Renal cortical epithelial cell (primary cell): Measurements from ENCODE around the gene GRAMD4. TPM values are rescaled to one million over a fixed set of nuclear protein-coding genes. Genes with fewer than 3 reads are reported as not detected.

Experiments used
- DNase-seq: peaks from one replicate; pipeline ENCODE4 v3.0.0-alpha.2; 2011; ENCODE audit warnings: low read depth
- total RNA-seq: library from RNA; depleted of rRNA; stranded (reverse); fragments of >200 nt; gene quantifications from 2 replicates; pipeline ENCODE4 v1.2.3, GENCODE V29; 2014

GRAMD4 gene
- total RNA-seq, 1 donor from 2014 or later: 55.1 TPM

DNA sequence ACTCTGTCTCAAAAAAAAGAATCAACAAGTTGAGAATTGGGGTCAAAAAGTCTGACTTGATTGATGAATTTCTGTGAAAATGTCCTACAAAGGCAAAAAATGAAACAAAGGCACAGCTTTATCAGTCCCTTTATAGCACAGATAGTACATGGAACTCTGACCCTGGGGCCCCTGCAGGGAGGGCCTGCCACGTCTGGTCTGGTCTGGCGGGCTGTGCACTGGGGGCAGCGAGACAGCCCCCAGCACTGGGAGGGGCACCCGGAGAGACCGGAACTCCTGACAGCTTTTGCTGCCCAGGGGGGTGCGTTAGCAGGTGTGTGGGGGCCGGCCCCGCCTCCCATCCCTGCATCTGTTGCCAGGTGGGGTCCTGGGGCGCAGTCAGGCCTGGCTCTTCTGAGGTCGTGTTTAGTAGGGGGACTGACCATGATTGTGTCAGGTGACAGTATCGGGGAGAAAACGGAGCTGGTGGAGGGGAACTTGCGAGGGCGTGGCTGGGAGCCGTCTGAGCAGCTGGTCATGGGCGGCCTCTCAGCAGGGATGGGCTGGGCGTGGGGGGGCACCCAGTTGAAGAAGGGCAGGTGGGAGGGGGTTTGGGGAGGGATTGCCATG lies 51.7 kb downstream of the GRAMD4 start:
- no peak for DNase-seq

DNA sequence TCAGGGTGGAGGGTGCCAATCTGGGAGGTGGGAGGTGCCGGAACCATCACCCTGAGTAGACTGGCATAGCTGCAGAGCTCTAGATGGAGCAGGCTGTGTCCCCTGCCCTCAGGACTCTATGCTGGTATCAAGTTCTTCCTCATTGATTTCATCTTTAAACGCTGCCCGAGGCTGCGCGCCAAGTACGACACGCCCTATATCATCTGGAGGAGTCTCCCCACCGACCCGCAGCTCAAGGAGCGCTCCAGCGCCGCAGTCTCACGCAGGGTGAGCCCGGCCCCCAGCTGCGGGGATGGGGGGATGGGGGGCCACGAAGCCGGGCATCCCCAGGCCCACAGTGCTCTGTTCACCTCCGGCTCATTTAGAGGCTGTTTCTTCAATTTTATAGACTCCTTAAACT lies 52.5 kb downstream of the GRAMD4 start:
- DNase-seq: no peak

DNA sequence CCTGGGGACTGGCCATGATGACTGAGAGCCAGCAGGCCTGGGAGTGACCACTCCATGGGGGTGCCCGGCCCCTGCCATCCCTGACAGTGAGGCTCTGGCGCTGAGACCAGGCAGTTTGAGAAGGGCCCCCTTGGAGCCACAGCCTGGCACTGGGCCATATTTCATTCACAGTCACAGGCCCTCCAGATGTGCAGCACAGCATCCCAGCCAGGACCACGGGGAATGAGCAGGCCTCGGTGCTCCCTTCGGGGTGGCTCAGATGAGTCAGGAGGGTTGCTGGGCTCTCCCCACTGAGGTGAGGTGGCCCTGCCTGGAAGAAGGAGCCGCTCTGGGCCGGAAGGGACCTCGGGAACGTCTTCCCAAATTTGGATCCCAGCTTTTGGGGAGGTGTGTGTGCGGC lies 53.0 kb downstream of the GRAMD4 start:
- DNase-seq: no peak

DNA sequence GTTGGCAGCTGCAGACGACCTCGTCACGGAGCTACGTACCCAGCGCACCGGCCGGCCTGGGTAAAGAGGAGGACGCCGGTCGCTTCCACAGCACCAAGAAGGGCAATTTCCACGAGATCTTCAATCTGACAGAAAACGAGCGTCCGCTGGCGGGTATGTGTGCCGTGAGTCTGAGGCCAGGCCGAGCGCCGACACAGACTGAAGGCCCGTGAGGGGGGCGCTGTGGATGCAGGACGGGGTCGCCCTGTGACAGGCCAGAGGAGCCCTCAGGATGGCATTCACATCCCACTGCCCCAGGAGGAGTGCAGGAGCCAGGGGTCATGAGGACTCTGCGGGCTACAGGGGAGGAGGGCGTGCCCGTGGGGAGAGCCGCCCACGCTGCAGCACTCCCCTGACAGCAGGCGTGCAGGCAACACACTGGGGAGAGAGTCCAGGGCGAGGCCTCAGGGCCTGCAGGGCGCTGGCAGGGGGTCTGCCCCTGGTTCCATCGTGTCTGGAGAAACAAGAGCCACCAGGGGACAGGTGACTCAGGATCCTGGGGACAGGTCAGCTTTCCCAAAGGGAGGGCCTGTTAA lies 53.6 kb downstream of the GRAMD4 start:
- DNase-seq: no peak

DNA sequence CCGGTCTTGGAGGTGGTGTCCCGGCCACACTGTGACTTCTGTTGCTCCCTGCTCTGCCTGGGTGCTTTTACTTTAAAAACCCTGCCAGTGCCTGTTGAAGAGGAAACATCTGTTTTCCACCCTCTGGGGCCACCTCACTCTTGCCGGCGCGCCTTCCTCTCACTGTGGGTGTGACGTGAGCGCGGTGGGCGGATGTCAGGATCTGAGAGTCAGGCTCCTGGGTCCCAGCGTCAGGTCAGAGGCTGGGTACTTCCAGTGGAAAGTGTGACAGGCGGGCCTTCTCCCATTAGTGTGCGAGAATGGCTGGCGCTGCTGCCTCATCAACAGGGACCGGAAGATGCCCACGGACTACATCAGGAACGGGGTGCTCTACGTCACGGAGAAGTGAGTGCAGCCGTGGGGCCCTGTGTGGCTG lies 54.2 kb downstream of the GRAMD4 start:
- DNase-seq: no peak

DNA sequence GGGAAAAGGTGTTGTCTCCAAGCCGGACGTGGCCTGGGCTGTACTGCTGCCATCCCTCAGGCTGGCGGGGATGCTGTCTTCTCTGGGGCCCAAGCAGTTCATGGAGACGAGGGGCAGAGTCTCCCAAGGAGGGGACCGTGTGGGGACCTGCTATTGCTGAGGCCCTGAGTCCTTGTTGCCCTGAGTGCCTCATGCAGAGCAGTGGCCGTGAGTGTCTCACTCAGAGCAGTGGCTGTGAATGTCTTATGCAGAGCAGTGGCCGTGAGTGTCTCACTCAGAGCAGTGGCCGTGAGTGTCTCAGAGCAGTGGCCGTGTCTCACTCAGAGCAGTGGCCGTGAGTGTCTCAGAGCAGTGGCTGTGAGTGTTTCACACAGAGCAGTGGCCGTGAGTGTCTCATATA lies 54.7 kb downstream of the GRAMD4 start:
- DNase-seq: no peak

DNA sequence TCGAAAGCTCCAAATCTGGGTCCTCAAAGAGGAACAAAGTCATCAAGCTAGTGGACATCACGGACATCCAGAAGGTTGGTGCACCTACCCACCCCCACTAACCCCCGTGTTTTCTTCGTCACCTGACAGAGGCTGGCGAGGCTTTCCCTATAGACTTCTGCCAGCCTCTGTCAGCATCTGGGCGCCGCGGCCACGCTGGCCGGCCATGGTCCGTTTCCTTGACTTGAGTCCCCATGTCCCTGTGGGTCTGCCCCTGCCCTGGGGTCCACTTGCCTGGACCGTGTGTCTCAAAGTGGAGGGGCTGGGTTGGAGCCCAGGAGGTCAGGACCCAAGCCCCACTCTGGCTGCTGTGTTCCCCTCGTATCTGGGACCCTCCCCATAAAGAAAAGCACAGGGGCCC lies 55.3 kb downstream of the GRAMD4 start:
- DNase-seq: no peak

DNA sequence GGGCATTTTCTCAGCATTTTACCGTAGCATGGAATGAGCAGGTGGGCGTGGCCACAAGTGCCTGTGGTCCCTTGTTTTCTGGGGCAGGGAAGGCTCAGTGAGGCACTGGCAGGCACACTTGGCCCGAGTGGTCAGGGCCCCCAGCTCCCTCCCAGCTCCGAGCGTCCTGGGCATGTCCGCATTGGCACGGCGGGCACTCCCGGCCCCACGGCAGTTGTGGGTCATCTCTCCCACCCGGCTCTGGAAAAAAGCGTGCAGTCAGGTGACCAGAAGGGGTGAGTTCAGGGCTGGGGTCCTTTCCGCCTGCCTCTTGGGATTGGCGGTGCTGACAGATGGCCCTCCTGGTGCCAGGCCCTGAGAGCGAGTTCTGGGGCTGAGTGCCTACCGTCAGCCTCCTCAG lies 55.8 kb downstream of the GRAMD4 start:
- DNase-seq: no peak

DNA sequence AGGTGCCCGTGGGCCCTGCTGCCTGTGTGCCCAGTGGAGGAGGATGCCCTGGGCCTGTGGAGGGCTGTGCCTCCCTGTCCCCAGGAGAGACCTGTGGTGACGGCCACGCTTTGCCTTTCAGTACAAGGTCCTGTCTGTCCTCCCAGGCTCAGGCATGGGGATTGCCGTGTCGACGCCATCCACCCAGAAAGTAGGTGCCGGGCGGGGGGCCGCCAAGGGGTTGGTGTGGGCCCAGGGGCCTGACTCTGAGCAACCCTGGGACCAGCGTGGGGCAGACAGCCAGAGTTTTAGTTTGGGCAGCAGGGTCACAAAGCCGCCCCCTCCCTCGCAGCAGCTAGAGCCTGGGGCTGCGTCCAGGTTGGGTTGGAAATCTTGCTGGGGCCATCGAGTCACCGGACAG lies 56.3 kb downstream of the GRAMD4 start:
- DNase-seq: no peak

DNA sequence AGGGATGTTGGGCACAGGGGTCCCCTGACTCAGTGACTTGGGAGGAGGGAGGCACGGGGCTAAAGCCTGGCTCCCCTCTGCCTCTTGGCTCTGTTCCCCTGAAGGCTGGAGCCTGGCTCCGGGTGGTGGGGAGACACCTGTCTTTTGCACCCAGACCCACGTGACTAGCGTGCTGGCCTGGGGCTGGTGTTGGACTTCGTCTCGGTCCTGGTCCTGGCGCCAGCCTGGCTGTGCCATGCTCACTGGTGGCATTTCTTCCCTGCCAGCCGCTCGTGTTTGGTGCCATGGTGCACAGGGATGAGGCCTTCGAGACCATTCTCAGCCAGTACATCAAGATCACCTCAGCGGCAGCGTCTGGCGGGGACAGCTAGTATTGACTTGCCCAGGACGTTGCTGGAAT lies 56.7 kb downstream of the GRAMD4 start:
- no peak for DNase-seq

DNA sequence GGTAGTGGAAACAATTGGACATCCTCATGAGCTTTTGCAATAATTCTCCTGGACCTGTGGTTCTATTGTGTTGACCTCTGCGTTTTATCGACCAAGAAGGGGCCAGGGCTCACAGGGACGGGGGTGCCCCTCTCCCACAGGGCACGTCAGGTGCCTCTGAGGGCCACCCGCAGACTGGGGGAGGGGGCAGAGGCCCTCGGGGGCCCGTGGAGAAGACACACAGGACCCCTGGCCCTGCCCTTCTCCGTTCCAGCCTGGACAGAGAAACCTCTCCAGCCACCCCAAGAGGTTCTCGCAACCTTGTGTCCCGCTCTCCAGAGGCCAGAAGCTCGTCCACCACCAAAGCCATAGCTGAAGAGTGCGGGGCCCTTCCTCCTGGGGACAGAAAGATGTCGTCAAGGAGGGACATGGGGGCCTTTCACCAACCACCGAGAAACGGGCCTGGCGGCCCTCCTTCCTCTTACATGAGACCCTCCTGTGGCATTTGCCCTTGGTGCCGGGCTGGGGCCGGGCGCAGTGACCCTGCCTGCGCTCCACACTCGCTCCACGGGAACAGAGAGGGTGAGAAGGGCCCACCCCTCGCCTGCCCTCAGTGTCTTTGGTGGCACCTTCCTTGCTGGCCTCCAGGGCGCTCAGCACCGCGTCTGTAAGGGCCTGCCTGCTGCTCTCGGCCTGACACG lies 57.3 kb downstream of the GRAMD4 start:
- no peak for DNase-seq

DNA sequence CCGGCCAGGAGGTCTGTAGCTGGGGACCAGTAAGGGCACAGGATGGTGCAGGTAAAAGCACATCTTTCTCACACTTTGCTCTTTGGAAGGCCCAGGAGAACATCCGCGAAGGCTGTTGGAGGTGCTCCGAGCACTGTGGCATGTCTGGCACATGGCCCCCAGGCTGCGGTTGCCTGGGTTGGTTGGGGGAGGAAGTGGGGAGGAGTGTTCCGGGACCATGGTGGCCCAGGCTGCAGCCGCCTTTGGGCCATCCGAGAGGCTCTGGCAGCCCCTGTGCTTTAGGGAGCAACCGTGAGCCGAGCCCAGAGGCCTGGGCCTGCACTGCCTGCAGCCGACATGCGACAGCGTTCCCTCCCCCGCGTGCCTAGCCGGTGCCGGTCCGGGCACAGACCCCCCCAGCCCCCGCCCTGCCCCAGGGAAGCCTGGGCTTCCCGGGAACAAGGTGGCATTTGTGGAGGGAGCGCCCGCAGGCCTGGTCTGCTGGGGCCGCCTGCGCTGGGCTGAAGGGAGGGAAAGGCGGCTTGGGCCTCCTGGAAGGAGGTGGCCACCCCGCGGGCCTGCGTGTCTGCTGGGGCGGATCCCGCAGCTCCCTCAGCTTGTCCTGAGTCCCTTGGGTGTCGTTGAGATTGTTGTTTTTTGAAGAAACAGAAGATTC lies 57.9 kb downstream of the GRAMD4 start:
- no peak for DNase-seq

DNA sequence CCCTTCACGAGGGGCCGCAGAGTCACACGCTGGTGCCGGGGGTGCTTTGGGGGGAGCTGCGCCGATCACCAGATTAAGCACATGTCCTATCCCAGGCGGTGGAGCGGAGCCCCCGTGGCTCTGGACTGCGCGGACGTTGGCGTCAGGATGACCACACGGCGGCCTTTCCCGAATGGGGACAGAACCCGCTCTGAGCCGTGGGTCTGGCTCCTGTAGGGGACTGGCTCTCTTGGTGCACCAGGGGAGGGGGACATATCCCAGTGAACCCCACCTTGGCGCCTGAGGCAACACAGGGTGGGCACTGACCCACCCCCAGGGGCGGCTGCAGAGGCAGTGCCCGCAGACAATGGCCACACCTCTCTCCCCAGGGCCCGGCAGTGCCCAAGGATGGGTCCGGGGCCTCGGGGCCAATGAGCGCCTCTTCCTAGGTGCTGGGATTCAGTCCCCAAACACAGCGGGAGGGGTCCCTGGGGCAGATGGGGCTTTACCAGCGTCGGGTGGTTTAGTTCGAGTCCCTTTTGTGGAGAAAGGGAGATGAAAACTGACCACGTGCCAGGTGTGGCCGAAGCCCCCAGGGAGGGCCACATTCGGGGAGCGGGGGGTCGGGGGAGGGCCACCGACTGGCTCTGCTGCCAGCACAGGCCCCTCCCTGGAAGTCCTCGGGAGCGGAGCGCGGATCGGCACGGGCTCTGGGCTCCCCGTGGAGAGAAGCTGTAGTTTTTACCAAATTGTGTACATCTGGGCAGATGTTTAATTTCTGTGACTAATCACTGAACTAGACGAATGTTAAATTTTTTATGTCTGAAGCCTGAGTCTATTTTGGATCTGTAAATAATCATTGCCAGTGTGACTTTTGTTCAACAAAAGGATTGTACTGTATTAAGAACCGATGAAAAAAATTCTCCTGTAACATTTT lies 58.9 kb downstream of the GRAMD4 start:
- no peak for DNase-seq

DNA sequence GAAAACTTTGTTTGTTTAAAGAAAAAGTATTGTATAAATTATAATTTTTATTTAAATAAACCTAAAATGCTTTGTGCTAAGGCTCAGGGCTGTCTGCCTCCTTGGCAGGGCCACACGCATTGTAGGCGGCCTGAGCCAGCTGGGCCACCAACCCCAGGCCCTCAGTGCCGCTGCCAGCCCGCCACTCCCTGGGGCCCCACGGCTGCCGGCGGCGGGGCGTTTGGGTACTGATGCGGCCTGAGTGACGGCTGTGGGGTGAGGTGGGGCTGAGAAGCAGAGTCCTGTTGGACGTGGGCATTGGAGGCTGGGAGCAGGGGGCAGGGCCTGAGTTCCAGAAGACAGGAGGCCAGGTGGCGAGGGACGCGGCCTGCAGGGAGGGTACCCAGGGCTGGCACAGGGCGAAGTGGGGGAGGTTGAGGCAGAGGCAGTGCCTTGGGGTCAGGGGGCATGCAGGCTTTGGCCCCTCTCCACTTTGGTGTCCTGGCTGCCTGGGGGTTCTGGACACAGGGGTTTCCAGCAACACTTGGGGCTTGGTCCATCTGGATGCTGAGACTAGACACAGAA lies 59.6 kb downstream of the GRAMD4 start:
- no peak for DNase-seq

DNA sequence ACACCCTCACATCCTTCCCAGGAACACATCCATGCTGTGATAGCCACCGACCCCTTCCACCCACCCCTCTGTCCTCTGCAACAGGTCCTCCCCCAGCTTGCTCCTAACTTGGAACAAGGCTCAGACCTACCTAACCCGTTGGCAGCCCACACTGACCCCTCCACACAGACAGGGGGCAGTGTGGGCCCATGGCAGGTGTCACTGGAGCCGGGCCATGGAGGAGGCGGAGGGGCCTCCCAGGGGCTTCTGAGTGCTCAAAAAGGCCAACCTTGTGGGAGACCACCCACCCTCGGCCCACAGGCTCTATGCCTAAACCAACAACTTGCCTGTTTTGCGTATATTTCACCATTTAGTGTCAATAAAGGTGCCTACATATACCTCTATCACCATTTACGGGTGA lies 60.8 kb downstream of the GRAMD4 start:
- no peak for DNase-seq

DNA sequence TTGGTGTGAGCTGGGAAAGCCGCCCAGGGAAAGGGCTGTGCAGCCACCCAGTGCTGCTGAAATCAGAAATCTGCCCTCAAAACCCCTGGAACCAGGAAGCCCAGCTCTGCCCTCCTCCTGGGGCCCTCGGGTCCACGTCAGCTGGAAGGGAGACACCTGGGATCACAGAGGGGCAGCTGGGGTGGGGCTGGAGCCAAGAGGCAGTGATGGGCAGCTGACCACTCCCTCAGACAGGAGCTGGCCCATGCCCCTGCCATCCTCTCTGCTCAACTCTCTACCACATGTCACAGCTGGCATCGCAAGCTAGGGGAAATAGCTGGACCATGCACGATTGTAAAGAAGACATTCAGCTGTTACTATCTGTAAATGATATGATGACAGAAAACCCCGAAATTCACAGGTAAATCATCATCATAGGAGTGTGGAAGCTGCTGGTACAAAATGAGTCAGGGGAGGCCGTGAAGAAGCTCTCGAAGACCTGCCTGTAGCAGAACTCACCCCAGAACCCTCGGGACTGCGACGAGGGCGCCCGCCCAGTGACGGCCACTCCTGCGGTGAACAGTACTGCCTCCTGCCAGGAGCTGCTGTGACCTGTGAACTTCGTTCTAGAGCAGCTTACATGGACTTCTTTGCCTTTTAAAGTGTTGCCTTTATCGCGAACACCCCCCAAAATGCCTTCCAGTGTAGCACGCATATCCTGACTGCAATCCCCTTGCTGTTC lies 62.0 kb downstream of the GRAMD4 start:
- no peak for DNase-seq

DNA sequence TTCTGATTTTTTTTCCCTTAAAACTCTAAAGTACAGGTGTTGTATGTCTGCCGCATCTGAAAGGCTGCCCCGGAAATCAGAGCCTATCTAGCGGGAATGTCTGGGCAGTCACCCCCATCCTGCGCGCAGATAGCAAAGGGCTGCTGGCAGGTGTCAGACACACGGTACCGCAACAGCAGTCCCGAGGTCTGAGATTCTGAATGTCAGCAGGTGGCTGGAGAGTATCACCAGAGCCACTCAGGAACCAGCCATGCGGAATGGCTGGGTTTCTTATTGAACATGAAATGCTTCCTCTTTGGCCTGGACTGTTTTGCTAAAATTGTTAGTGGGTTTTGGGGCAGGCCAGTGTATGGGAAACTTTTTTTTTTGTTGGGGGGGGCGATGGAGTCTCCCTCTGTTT lies 64.5 kb downstream of the GRAMD4 start:
- no peak for DNase-seq

DNA sequence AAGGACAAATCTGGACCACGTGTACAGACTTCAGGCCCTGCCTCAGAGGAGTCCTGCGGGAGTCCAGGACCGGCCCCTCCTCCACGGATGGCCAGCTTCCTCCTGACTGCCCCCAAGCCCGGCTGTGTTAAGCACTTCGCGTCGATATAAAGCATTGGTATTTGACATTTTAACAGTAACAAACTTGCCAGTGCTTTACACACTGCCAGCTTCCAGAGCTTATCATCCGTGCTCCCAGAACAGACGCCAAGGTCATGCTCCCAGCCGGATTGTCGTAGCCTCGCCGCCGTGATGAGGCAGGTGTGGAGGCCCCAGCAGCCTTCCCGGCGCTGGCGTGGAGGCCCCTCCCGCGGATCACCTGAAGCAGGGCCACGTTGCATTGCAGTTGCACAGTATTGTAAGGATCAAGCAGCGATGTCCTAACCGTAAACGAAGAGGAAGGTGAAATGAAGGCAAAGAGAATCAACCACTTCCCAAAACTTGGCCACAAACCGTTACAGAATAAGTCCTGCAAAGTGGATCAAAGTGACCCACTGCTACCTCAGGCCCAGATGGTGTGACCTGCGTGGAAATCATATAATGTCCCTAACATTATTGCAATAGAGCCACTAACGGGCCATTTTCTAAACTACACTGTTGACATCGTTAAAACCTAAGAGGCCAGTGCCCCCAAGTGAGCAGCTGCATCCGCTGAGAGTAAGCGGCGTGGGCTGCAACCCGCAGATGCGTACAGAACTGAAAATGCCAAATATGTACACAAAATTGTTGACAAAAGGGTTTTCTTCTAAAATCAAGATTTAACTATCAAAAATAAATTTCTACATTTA lies 66.2 kb downstream of the GRAMD4 start:
- no peak for DNase-seq

DNA sequence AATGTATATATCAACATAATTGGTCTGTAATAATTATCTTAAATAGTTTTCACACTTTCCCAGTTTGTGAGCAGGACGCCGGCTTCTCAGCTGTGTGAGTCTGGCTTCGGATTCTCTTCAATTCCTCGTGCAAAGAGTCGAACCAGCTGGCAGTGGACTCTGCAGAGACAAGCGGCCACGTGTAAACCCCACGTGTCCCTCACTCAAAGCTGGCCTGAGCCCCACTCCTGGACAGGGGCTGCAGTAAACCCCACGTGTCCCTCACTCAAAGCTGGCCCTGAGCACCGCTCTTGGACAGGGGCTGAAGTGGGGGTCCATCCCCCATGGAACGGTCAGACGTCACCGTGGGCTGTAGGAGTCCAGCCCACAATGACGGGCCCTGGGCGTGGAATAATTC lies 66.9 kb downstream of the GRAMD4 start:
- DNase-seq: no peak

DNA sequence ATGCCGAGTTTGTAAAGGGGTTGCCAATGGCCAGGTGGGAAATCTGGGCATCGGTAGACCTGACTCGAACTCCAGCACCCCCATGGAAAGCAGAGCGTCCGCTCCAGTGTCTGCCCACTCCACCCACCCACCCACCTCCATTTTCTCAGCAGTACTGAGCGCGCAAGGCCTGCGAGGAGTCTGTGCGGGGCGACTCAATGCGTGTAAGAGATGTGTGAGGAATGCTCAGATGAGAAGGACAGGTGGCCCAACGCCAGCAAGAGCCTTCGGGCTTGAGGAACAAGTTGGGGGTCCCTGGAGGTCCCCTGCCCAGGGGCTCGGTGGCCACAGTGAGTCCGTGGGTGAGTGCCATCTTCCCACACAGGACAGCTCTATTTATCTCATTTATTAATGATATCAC lies 67.3 kb downstream of the GRAMD4 start:
- DNase-seq: no peak
